COLO668 (cell line): ENCODE data around the gene SEC31A.

Experiments
- DNase-seq: peaks from one replicate; lab custom pipeline; 2025; ENCODE audit not compliant: unreplicated experiment; lab: John Stamatoyannopoulos, UW

The SEC31A gene

DNA sequence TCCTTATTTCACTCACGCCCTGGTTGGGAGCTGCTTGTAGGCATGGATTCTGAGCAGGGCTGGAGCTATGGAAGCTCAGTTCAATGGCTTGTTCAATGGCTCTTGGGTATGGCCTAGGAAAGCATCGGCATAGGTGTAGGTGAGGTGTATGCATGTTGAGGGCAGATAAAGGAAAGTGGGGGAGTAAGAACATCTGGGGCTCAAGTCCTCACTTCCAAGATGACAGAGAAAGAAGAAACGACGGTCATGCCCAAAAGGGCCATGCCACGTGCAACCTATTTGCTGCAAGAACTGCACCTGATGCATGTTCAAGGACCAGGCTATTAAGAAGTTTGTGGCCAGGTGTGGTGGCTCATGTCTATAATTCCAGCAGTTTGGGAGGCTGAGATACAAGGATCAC, 115.7 kb downstream of the SEC31A start:
- no peak for DNase-seq

DNA sequence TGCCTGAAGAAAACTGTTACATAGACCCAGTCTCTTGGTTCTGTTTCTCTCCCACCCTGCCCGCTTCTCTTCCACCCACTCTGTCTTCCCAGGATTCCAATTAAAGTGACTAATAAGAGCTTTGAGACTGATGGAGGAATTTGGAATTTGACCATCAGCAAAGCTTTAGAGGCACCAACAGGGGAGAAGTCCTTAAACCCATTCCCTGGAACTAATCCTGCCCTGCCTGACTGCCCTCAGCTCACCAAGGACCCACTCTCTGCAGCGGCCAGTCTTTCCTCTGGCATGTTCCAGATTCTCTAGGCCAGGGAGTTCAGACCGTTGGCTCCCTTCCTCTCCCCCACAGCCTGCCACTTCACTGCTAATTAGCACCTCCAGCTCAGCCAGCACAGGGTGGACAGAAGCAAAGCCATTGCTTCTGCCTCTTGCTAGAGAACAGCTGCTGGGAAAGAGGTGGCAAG, 116.2 kb downstream of the SEC31A start:
- no peak for DNase-seq

DNA sequence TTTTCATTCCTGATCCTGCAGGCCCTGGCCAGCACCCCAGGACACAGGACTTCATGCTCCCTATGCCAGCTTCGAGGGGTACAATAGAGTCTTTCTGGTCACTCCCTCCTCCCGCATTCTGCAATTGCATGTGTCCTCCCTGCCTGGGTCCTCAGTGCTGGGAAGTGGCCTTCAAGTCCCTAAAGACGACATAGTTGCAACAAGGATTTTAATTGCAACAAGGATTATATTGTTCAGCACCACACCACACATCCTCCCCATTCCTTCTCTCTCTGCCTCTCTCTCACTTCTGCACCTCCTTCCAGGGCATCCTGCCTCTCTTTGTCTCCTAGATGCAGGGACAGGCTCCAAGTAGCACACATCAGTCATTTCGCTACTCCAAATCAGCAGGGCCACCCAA, 117.9 kb downstream of the SEC31A start:
- DNase-seq, result no peak

DNA sequence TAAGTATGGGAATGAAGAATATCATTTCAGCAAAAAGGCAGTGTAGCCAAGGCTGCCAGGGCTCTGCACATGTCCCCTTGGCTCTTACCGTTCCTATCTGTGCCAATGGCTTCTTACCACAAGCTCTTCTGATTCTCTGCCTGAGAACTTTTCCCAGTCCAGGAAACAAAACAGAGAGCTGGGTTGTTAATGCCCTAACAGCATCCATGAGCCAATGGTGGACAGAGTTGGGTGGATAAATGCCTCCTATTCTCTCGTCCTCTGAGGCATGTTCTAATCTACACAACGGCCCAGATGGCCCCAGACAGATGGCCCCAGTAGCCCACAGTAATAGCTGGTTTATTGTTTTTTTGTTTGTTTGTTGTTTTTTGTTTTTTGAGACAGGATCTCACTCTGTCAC, 120.3 kb downstream of the SEC31A start:
- no peak for DNase-seq
